Measurements from ENCODE around the gene UGP2. TPM values are rescaled to one million over a fixed set of nuclear protein-coding genes. Genes with fewer than 3 reads are reported as not detected.
"Not testable (repeated sequence)": the region's sequence is repeated elsewhere in the genome, so short reads cannot be mapped to it uniquely, and the experiment has no call there.

UGP2 gene
- polyA plus RNA-seq, 3 donors, result 22.3 to 71.8 (median 49.9) TPM

- Mint-ChIP-seq H3K9me3 (peaks cover 0 to 1% (median 0%) of the 10 kb centered on the region in 7 donors), H3K27ac (peak overlapping the region in 4 of 7 donors; percentile 18 to 81 (median 64)), H3K4me3 (no peak overlapping the region), H3K27me3 (ENCODE audit: low read depth in 3 of 3) (no peaks in the 10 kb centered on the region), H3K36me3 (peaks cover 12% of the 10 kb centered on the region in 2 donors), H3K4me1 (peaks cover 53% of the 10 kb centered on the region)
- Histone ChIP-seq H3K9ac (ENCODE audit: insufficient read depth, low read length, poor library complexity, severe bottlenecking) (no peak overlapping the region), H3K4me1 (ENCODE audit: control insufficient read depth in 1 of 2, insufficient read depth in 2 of 2, low read length in 2 of 2) (peaks cover 19 to 21% of the 10 kb centered on the region in 2 donors), H4K20me1 (ENCODE audit: insufficient read depth, low read length) (peaks cover 69% of the 10 kb centered on the region), H3K27ac (ENCODE audit: low read depth in 1 of 2, low read length in 2 of 2) (no peak overlapping the region), H3K4me2 (replicated peaks; ENCODE audit: extremely low read depth, low read length, poor library complexity, severe bottlenecking) (no peak overlapping the region), H3K36me3 (replicated peaks in 1 of 2; ENCODE audit: control insufficient read depth in 1 of 2, insufficient read depth in 2 of 2, low read length in 2 of 2) (no peaks in the 10 kb centered on the region), H2AFZ (ENCODE audit: insufficient read depth, low read depth, low read length, poor library complexity, severe bottlenecking) (no peak overlapping the region), H3K9me3 (replicated peaks in 1 of 2; ENCODE audit: control insufficient read depth in 1 of 2, insufficient read depth in 1 of 2, low read length in 2 of 2) (no peaks in the 10 kb centered on the region), H3K79me2 (ENCODE audit: insufficient read depth, low read length) (peaks cover 100% of the 10 kb centered on the region), H3K27me3 (ENCODE audit: control insufficient read depth in 2 of 2, insufficient read depth in 2 of 2, low read length in 2 of 2) (no peaks in the 10 kb centered on the region), H3K4me3 (replicated peaks in 1 of 3; ENCODE audit: low read depth in 2 of 3, low read length in 3 of 3) (no peak overlapping the region)
- 100% methylated on average over 1 of the region's 3 CpGs for WGBS (ENCODE audit: insufficient coverage)
- intact Hi-C loops (cut with micrococcal nuclease), result loop anchor here in 1 of 2 donors (10.0 kb wide), 1 partner anchor 261 kb away; the partner anchor contains the start of genes MDH1 and WDPCP
- DNase-seq, result no peak
- TF ChIP-seq CTCF (IDR thresholded peaks at IDR 0.05), result no peak
Measured at GRCh38 chr2:63845866-63846265, 4.2 kb downstream of the UGP2 start.

- no peak overlapping the region for H3K4me3 ChIP-seq (replicated peaks in 1 of 3; ENCODE audit: low read depth in 2 of 3, low read length in 3 of 3)
- no peak overlapping the region for H3K9ac ChIP-seq (ENCODE audit: insufficient read depth, low read length, poor library complexity, severe bottlenecking)
- DNase-seq, result no peak
- peaks cover 19 to 21% of the 10 kb centered on the region in 2 donors for H3K4me1 ChIP-seq (ENCODE audit: control insufficient read depth in 1 of 2, insufficient read depth in 2 of 2, low read length in 2 of 2)
- Mint-ChIP-seq H3K9me3 (no peaks in the 10 kb centered on the region), H3K4me1 (peaks cover 53% of the 10 kb centered on the region), H3K27me3 (ENCODE audit: low read depth in 3 of 3) (no peaks in the 10 kb centered on the region), H3K27ac (peak overlapping the region in 2 of 7 donors; percentile 50), H3K36me3 (peaks cover 12% of the 10 kb centered on the region in 2 donors), H3K4me3 (no peak overlapping the region)
- intact Hi-C loops (cut with micrococcal nuclease), result loop anchor here in 1 of 2 donors (10.0 kb wide), 1 partner anchor 262 kb away; the partner anchor contains the start of genes MDH1 and WDPCP
- H3K9me3 ChIP-seq (replicated peaks in 1 of 2; ENCODE audit: control insufficient read depth in 1 of 2, insufficient read depth in 1 of 2, low read length in 2 of 2), result no peaks in the 10 kb centered on the region
- H3K27me3 ChIP-seq (ENCODE audit: control insufficient read depth in 2 of 2, insufficient read depth in 2 of 2, low read length in 2 of 2), result no peaks in the 10 kb centered on the region
- no peak overlapping the region for H2AFZ ChIP-seq (ENCODE audit: insufficient read depth, low read depth, low read length, poor library complexity, severe bottlenecking)
- peaks cover 73% of the 10 kb centered on the region for H4K20me1 ChIP-seq (ENCODE audit: insufficient read depth, low read length)
- no peak for TF ChIP-seq CTCF (IDR thresholded peaks at IDR 0.05)
- H3K36me3 ChIP-seq (replicated peaks in 1 of 2; ENCODE audit: control insufficient read depth in 1 of 2, insufficient read depth in 2 of 2, low read length in 2 of 2), result no peaks in the 10 kb centered on the region
- no peak overlapping the region for H3K27ac ChIP-seq (ENCODE audit: low read depth in 1 of 2, low read length in 2 of 2)
- no CpG with 5 or more reads among the region's 1 CpG for WGBS (ENCODE audit: insufficient coverage)
- peaks cover 100% of the 10 kb centered on the region for H3K79me2 ChIP-seq (ENCODE audit: insufficient read depth, low read length)
- no peak overlapping the region for H3K4me2 ChIP-seq (replicated peaks; ENCODE audit: extremely low read depth, low read length, poor library complexity, severe bottlenecking)
Measured at GRCh38 chr2:63846487-63846886, 4.8 kb downstream of the UGP2 start.

- Mint-ChIP-seq H3K27ac (peak overlapping the region in 3 of 7 donors; percentile 2 to 76 (median 67)), H3K36me3 (peaks cover 12% of the 10 kb centered on the region in 2 donors), H3K4me1 (peaks cover 58% of the 10 kb centered on the region)
- intact Hi-C loops (cut with micrococcal nuclease), result loop anchor here in 1 of 2 donors (10.0 kb wide), 1 partner anchor 263 kb away; the partner anchor contains the start of genes MDH1 and WDPCP
- peaks cover 19 to 24% of the 10 kb centered on the region in 2 donors for H3K4me1 ChIP-seq (ENCODE audit: control insufficient read depth in 1 of 2, insufficient read depth in 2 of 2, low read length in 2 of 2)
- not testable (repeated sequence) for H3K4me2 ChIP-seq (replicated peaks; ENCODE audit: extremely low read depth, low read length, poor library complexity, severe bottlenecking); H3K27ac ChIP-seq (ENCODE audit: low read depth in 1 of 2, low read length in 2 of 2); H3K36me3 ChIP-seq (replicated peaks in 1 of 2; ENCODE audit: control insufficient read depth in 1 of 2, insufficient read depth in 2 of 2, low read length in 2 of 2); H3K4me3 ChIP-seq (replicated peaks in 1 of 3; ENCODE audit: low read depth in 2 of 3, low read length in 3 of 3); DNase-seq; H3K27me3 Mint-ChIP-seq (ENCODE audit: low read depth in 3 of 3); H3K27me3 ChIP-seq (ENCODE audit: control insufficient read depth in 2 of 2, insufficient read depth in 2 of 2, low read length in 2 of 2); H3K9me3 Mint-ChIP-seq; H3K4me3 Mint-ChIP-seq; H3K9me3 ChIP-seq (replicated peaks in 1 of 2; ENCODE audit: control insufficient read depth in 1 of 2, insufficient read depth in 1 of 2, low read length in 2 of 2); H3K9ac ChIP-seq (ENCODE audit: insufficient read depth, low read length, poor library complexity, severe bottlenecking); H2AFZ ChIP-seq (ENCODE audit: insufficient read depth, low read depth, low read length, poor library complexity, severe bottlenecking)
- H4K20me1 ChIP-seq (ENCODE audit: insufficient read depth, low read length), result peaks cover 84% of the 10 kb centered on the region
- peaks cover 100% of the 10 kb centered on the region for H3K79me2 ChIP-seq (ENCODE audit: insufficient read depth, low read length)
- no CpG with 5 or more reads among the region's 4 CpGs for WGBS (ENCODE audit: insufficient coverage)
Measured at GRCh38 chr2:63847571-63847970, 5.9 kb downstream of the UGP2 start.
